HEK293T (cell line): ENCODE measurements around the gene UBAP1L.
A peak's percentile ranks its signal among the peaks of the same experiment; 100 is the strongest.

Experiments
- CTCF ChIA-PET: fragments of 350-600 bp; formaldehyde crosslinking; extraction: SDS; loops from one replicate; lab custom pipeline; 2021; ENCODE audit warnings: antibody characterized with exemption, inconsistent platforms; lab: Yijun Ruan, JAX
- POLR2A ChIA-PET: fragments of 350-600 bp; formaldehyde crosslinking; extraction: SDS; loops from one replicate; lab custom pipeline; 2020; ENCODE audit warnings: antibody characterized with exemption, inconsistent platforms; lab: Yijun Ruan, JAX
- DNase-seq: peaks from one replicate; pipeline ENCODE4 v3.0.0; 2012; ENCODE audit warnings: mixed read lengths; ENCODE audit errors: extremely low spot score
- ARNT ChIP-seq: fragments of 450-650 bp; IDR thresholded peaks from 2 replicates; pipeline ENCODE4 v1.6.1; 2017; ENCODE audit warnings: mild to moderate bottlenecking
- BHLHE40 ChIP-seq: fragments of 450-650 bp; IDR thresholded peaks from 2 replicates; pipeline ENCODE4 v1.6.1; 2016; ENCODE audit warnings: mild to moderate bottlenecking, moderate library complexity, borderline replicate concordance
- CTBP1 ChIP-seq: fragments of 450-650 bp; IDR thresholded peaks from 2 replicates; pipeline ENCODE4 v1.6.1; 2016; ENCODE audit warnings: borderline replicate concordance
- ELF4 ChIP-seq: fragments of 450-650 bp; IDR thresholded peaks from 2 replicates; pipeline ENCODE4 v1.6.1; 2017; ENCODE audit warnings: antibody characterized with exemption
- FOXA1 ChIP-seq: fragments of 450-650 bp; IDR thresholded peaks from 2 replicates; pipeline ENCODE4 v1.6.1; 2016; ENCODE audit warnings: mild to moderate bottlenecking
- FOXK2 ChIP-seq: fragments of 450-650 bp; IDR thresholded peaks from 2 replicates; pipeline ENCODE4 v1.6.1; 2016; ENCODE audit warnings: mild to moderate bottlenecking
- FOXM1 ChIP-seq: fragments of 450-650 bp; IDR thresholded peaks from 2 replicates; pipeline ENCODE4 v1.6.1; 2017; ENCODE audit warnings: mild to moderate bottlenecking, borderline replicate concordance
- HDGF ChIP-seq: fragments of 450-650 bp; IDR thresholded peaks from 2 replicates; pipeline ENCODE4 v1.6.1; 2017; ENCODE audit warnings: antibody characterized with exemption, borderline replicate concordance
- L3MBTL2 ChIP-seq: fragments of 450-650 bp; conservative IDR thresholded peaks from 2 replicates; pipeline ENCODE4 v1.6.1; 2016; ENCODE audit warnings: mild to moderate bottlenecking
- LEF1 ChIP-seq: fragments of 450-650 bp; IDR thresholded peaks from 2 replicates; pipeline ENCODE4 v1.6.1; 2017; ENCODE audit warnings: mild to moderate bottlenecking, borderline replicate concordance
- NFRKB ChIP-seq: fragments of 450-650 bp; IDR thresholded peaks from 2 replicates; pipeline ENCODE4 v1.6.1; 2016; ENCODE audit warnings: mild to moderate bottlenecking, moderate library complexity
- PKNOX1 ChIP-seq: fragments of 450-650 bp; IDR thresholded peaks from 2 replicates; pipeline ENCODE4 v1.6.1; 2016
- SP1 ChIP-seq: fragments of 450-650 bp; IDR thresholded peaks from 2 replicates; pipeline ENCODE4 v1.6.1; 2017
- SUZ12 ChIP-seq: fragments of 450-650 bp; IDR thresholded peaks from 2 replicates; pipeline ENCODE4 v1.6.1; 2016; ENCODE audit warnings: mild to moderate bottlenecking
- TARDBP ChIP-seq: fragments of 450-650 bp; IDR thresholded peaks from 2 replicates; pipeline ENCODE4 v1.6.1; 2016
- ZNF384 ChIP-seq: fragments of 450-650 bp; IDR thresholded peaks from 2 replicates; pipeline ENCODE4 v1.6.1; 2016

UBAP1L gene

DNA sequence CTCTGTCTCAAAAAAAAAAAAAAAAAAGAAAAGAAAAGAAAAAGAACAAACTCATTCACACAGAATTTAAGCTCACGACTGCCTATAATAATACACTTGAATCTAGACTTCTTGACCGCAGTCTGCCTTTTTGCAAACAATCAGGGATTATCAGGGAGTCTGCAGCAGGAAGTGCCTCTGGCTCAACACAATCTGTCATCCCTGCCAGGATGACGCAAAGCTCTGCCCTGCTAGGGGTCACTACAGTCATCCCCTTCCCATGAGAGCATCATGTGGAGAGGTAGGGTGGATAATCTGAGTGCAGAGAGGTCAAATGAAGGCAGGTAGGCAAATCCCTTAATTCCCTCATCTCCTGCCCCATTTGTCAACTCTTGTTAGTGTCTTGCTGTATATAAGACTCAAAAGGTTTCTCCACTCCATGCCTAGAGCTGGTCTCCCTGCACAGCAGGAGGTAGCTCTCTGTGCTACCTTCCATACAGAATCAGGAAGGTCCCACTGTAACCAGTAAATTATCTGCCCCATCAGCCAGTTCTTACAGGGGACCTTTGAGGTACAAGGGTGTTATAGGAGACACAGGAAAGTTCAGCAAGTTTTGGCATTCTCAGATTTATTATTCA lies 4.2 kb downstream of the UBAP1L start:
- no peak for DNase-seq
- ChIA-PET POLR2A (interaction anchor here (1.2 to 1.4 kb wide), 2 partner anchors 23 to 194 kb away, joined by 4 read pairs; partner anchors contain the start of genes PDCD7 and RNU5B-1), CTCF (interaction anchor here (0.7 to 0.8 kb wide), 2 partner anchors 9 to 383 kb away, joined by 4 to 5 read pairs; no protein-coding TSS in a partner anchor)
- TF ChIP-seq CTBP1 (no peak), FOXA1 (no peak), HDGF (no peak), PKNOX1 (no peak), ARNT (no peak), LEF1 (no peak), ELF4 (no peak), TARDBP (no peak), FOXM1 (no peak), L3MBTL2 (no peak), NFRKB (no peak), SUZ12 (no peak), BHLHE40 (no peak), ZNF384 (no peak), SP1 (no peak), FOXK2 (no peak)

GRCh38 chr15:65106011-65106590 lies 8.9 kb downstream of the UBAP1L start:
- TF ChIP-seq FOXM1: no peak
- no peak for TF ChIP-seq HDGF
- no peak for TF ChIP-seq SUZ12
- TF ChIP-seq TARDBP: no peak
- TF ChIP-seq FOXK2: no peak
- TF ChIP-seq NFRKB: no peak
- no peak for TF ChIP-seq LEF1
- no peak for TF ChIP-seq ZNF384
- ChIA-PET CTCF (no interaction called here), POLR2A (no interaction called here)
- DNase-seq: no peak

- POLR2A ChIA-PET: no interaction called here
- no peak for DNase-seq
- CTCF ChIA-PET: no interaction called here
- TF ChIP-seq ELF4: no peak
- TF ChIP-seq FOXK2: no peak
Observed at GRCh38 chr15:65105038-65105437, 10.0 kb downstream of the UBAP1L start.

GRCh38 chr15:65102912-65103311 lies 12.1 kb downstream of the UBAP1L start:
- POLR2A ChIA-PET: no interaction called here
- CTCF ChIA-PET: no interaction called here
- DNase-seq: no peak
- no peak for TF ChIP-seq BHLHE40
- no peak for TF ChIP-seq PKNOX1
- no peak for TF ChIP-seq FOXM1
- no peak for TF ChIP-seq TARDBP
- no peak for TF ChIP-seq SP1
- no peak for TF ChIP-seq ZNF384
- TF ChIP-seq L3MBTL2: no peak
- no peak for TF ChIP-seq FOXK2
- TF ChIP-seq ARNT: no peak
- no peak for TF ChIP-seq NFRKB
- TF ChIP-seq CTBP1: no peak
- TF ChIP-seq LEF1: no peak
- no peak for TF ChIP-seq HDGF
- no peak for TF ChIP-seq ELF4
- TF ChIP-seq SUZ12: no peak

GRCh38 chr15:65101891-65102708 lies 12.9 kb downstream of the UBAP1L start:
- POLR2A ChIA-PET: no interaction called here
- no peak for TF ChIP-seq SP1
- no peak for TF ChIP-seq ARNT
- TF ChIP-seq PKNOX1: no peak
- TF ChIP-seq HDGF: no peak
- TF ChIP-seq FOXK2: no peak
- no peak for TF ChIP-seq FOXA1
- TF ChIP-seq FOXM1: no peak
- no peak for TF ChIP-seq CTBP1
- TF ChIP-seq LEF1: no peak
- TF ChIP-seq SUZ12: no peak
- no peak for TF ChIP-seq TARDBP
- TF ChIP-seq ELF4: no peak
- no peak for TF ChIP-seq ZNF384
- no peak for TF ChIP-seq BHLHE40
- TF ChIP-seq L3MBTL2: no peak
- no peak for TF ChIP-seq NFRKB
- CTCF ChIA-PET: interaction anchor here (0.7 to 2.2 kb wide), 13 partner anchors 9 to 121 kb away, joined by 3 to 14 read pairs (median 5); partner anchors contain the start of gene UBAP1L
- no peak for DNase-seq

DNA sequence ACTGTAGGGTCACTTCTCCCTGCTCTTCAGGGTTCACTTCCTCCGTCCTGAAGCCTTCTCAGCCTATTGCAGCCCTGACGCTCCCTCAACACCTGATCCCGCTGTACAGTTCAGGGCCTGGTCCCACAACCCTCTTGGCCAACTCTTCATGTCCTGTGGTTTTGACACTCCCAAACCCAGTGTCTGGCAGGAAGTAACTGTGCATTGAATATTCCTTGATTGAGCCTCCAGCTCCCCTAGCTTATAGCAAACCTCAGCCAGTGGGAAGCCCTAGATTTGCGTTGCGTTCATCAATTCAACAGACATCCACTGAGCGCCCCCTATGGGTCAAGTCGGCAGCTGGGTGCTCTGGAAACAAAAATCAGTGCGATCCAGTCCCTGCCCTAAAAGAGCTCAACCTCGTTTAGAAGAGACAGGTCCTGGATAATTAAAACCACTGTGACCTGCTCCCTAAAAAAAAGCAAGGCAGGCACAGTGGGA lies 13.5 kb downstream of the UBAP1L start:
- TF ChIP-seq CTBP1 (no peak), TARDBP (no peak), L3MBTL2 (no peak), FOXK2 (no peak), ELF4 (no peak), SUZ12 (no peak), ARNT (no peak), SP1 (no peak), FOXA1 (no peak), HDGF (no peak), NFRKB (no peak), ZNF384 (no peak), PKNOX1 (no peak), BHLHE40 (no peak), FOXM1 (no peak), LEF1 (no peak)
- CTCF ChIA-PET: interaction anchor here (0.5 to 2.2 kb wide), 15 partner anchors 10 to 258 kb away, joined by 3 to 14 read pairs (median 5); partner anchors contain the start of gene UBAP1L
- peak; percentile 53 for DNase-seq
- POLR2A ChIA-PET: no interaction called here
